Neural progenitor cell (in vitro differentiated cells): ENCODE measurements around the gene CARS2. TPM values are rescaled to one million over a fixed set of nuclear protein-coding genes. Genes with fewer than 3 reads are reported as not detected.

Experiments used
- DNase-seq: peaks from one replicate; pipeline ENCODE4 v3.0.0-alpha.2; 2016; ENCODE audit warnings: low spot score
- H2AFZ ChIP-seq: fragments of 200-600 bp; sonication (generic); replicated peaks from 2 replicates; pipeline ENCODE4 v1.6.1; 2016; ENCODE audit warnings: antibody characterized with exemption
- H3F3A ChIP-seq: fragments of 200-600 bp; sonication (generic); 2 replicates; pipeline ENCODE4 v1.6.1; 2016; ENCODE audit warnings: antibody characterized with exemption, low read depth
- H3K27ac ChIP-seq: fragments of 200-600 bp; sonication (generic); 2 replicates; pipeline ENCODE4 v1.5.1; 2016; ENCODE audit warnings: mild to moderate bottlenecking
- H3K27me3 ChIP-seq: fragments of 200-600 bp; sonication (generic); 2 replicates; pipeline ENCODE4 v1.6.1; 2016; ENCODE audit warnings: mild to moderate bottlenecking, moderate library complexity
- H3K36me3 ChIP-seq: fragments of 200-600 bp; sonication (generic); 2 replicates; pipeline ENCODE4 v1.5.1; 2016
- H3K4me1 ChIP-seq: fragments of 200-600 bp; sonication (generic); 2 replicates; pipeline ENCODE4 v1.6.1; 2016; ENCODE audit warnings: mixed run types
- H3K4me2 ChIP-seq: fragments of 200-600 bp; sonication (generic); 2 replicates; pipeline ENCODE4 v1.6.1; 2016
- H3K4me3 ChIP-seq: fragments of 200-600 bp; sonication (generic); 2 replicates; pipeline ENCODE4 v1.5.1; 2016
- H3K79me2 ChIP-seq: fragments of 200-600 bp; sonication (generic); 2 replicates; pipeline ENCODE4 v1.6.1; 2016; ENCODE audit warnings: low read depth
- H3K9ac ChIP-seq: fragments of 200-600 bp; sonication (generic); 2 replicates; pipeline ENCODE4 v1.6.1; 2016
- H3K9me3 ChIP-seq: fragments of 200-600 bp; sonication (generic); 2 replicates; pipeline ENCODE4 v1.5.1; 2016; ENCODE audit warnings: low read depth
- H4K20me1 ChIP-seq: fragments of 200-600 bp; sonication (generic); 2 replicates; pipeline ENCODE4 v1.6.1; 2016; ENCODE audit warnings: low read depth
- H3K27ac Mint-ChIP-seq: 3 replicates; pipeline ENCODE4 v1.8.0; 2021; ENCODE audit warnings: mixed read lengths
- H3K27me3 Mint-ChIP-seq: 2 replicates; pipeline ENCODE4 v1.8.0; 2022; ENCODE audit warnings: low read depth, mild to moderate bottlenecking, inconsistent platforms, moderate library complexity, mixed read lengths; ENCODE audit not compliant: insufficient read depth
- H3K36me3 Mint-ChIP-seq: 3 replicates; pipeline ENCODE4 v1.8.0; 2021; ENCODE audit warnings: mixed read lengths
- H3K4me1 Mint-ChIP-seq: 3 replicates; pipeline ENCODE4 v1.8.0; 2021; ENCODE audit warnings: mixed read lengths
- H3K4me3 Mint-ChIP-seq: 3 replicates; pipeline ENCODE4 v1.8.0; 2021; ENCODE audit warnings: mild to moderate bottlenecking, moderate library complexity, mixed read lengths
- H3K9me3 Mint-ChIP-seq: 3 replicates; pipeline ENCODE4 v1.8.0; 2020; ENCODE audit warnings: mixed read lengths
- CTCF ChIP-seq: fragments of 200-600 bp; sonication (generic); IDR thresholded peaks from 2 replicates; pipeline ENCODE4 v1.5.1; 2017; ENCODE audit warnings: antibody characterized with exemption, mild to moderate bottlenecking
- EZH2 ChIP-seq: fragments of 200-600 bp; sonication (generic); IDR thresholded peaks from 2 replicates; pipeline ENCODE4 v1.6.1; 2017; ENCODE audit warnings: antibody characterized with exemption, mild to moderate bottlenecking, moderate library complexity
- EZH2phosphoT487 ChIP-seq: fragments of 200-600 bp; sonication (generic); IDR thresholded peaks from 2 replicates; pipeline ENCODE4 v1.6.1; 2017; ENCODE audit warnings: antibody characterized with exemption
- total RNA-seq: library from RNA; depleted of rRNA; stranded (reverse); fragments of >200 nt; gene quantifications from 2 replicates; pipeline ENCODE4 v1.2.3, GENCODE V29; 2015; ENCODE audit warnings: low replicate concordance

Gene CARS2
- total RNA-seq, 1 donor from 2014 or later = 50.0 TPM

- Histone ChIP-seq H4K20me1 (no peaks in the 10 kb centered on the region), H2AFZ (no peak overlapping the region), H3F3A (peaks cover 10% of the 10 kb centered on the region), H3K9me3 (no peaks in the 10 kb centered on the region), H3K4me1 (peaks cover 10% of the 10 kb centered on the region), H3K27me3 (no peaks in the 10 kb centered on the region), H3K4me3 (no peak overlapping the region), H3K4me2 (no peak overlapping the region), H3K27ac (no peak overlapping the region), H3K9ac (no peak overlapping the region), H3K79me2 (no peaks in the 10 kb centered on the region), H3K36me3 (peaks cover 3% of the 10 kb centered on the region)
- Mint-ChIP-seq H3K36me3 (peaks cover 30% of the 10 kb centered on the region), H3K27ac (no peak overlapping the region), H3K9me3 (peaks cover under 1% of the 10 kb centered on the region), H3K27me3 (peaks cover 2% of the 10 kb centered on the region), H3K4me3 (no peak overlapping the region), H3K4me1 (peaks cover 14% of the 10 kb centered on the region)
- TF ChIP-seq CTCF = no peak
- no peak for TF ChIP-seq EZH2
- TF ChIP-seq EZH2phosphoT487 = no peak
- DNase-seq = no peak
Measured at GRCh38 chr13:110652764-110653163, 53.2 kb downstream of the CARS2 start.

- peaks cover 14% of the 10 kb centered on the region for H3K4me1 Mint-ChIP-seq
- no peak for DNase-seq
- Histone ChIP-seq H3K27me3 (no peaks in the 10 kb centered on the region), H3K4me1 (peaks cover 10% of the 10 kb centered on the region), H3K4me3 (no peak overlapping the region), H2AFZ (no peak overlapping the region), H4K20me1 (no peaks in the 10 kb centered on the region), H3F3A (peaks cover 10% of the 10 kb centered on the region), H3K9me3 (no peaks in the 10 kb centered on the region), H3K9ac (no peak overlapping the region), H3K79me2 (no peaks in the 10 kb centered on the region), H3K36me3 (no peaks in the 10 kb centered on the region), H3K27ac (no peak overlapping the region), H3K4me2 (no peak overlapping the region)
- H3K36me3 Mint-ChIP-seq = peaks cover 29% of the 10 kb centered on the region
- H3K9me3 Mint-ChIP-seq = no peaks in the 10 kb centered on the region
- TF ChIP-seq EZH2phosphoT487 (no peak), EZH2 (no peak), CTCF (no peak)
- peaks cover 2% of the 10 kb centered on the region for H3K27me3 Mint-ChIP-seq
- no peak overlapping the region for H3K27ac Mint-ChIP-seq
- no peak overlapping the region for H3K4me3 Mint-ChIP-seq
Measured at GRCh38 chr13:110652231-110652730, 53.6 kb downstream of the CARS2 start.

- Histone ChIP-seq H3K4me2 (no peak overlapping the region), H3K4me3 (no peak overlapping the region), H3K36me3 (no peaks in the 10 kb centered on the region), H3K4me1 (peaks cover 10% of the 10 kb centered on the region), H3F3A (peaks cover 10% of the 10 kb centered on the region), H3K9ac (no peak overlapping the region), H2AFZ (no peak overlapping the region), H3K9me3 (no peaks in the 10 kb centered on the region), H3K27me3 (no peaks in the 10 kb centered on the region), H4K20me1 (no peaks in the 10 kb centered on the region), H3K79me2 (no peaks in the 10 kb centered on the region), H3K27ac (no peak overlapping the region)
- Mint-ChIP-seq H3K27ac (no peak overlapping the region), H3K9me3 (no peaks in the 10 kb centered on the region), H3K27me3 (peaks cover 2% of the 10 kb centered on the region), H3K4me1 (peaks cover 14% of the 10 kb centered on the region), H3K36me3 (peaks cover 26% of the 10 kb centered on the region), H3K4me3 (no peak overlapping the region)
- TF ChIP-seq CTCF (no peak), EZH2phosphoT487 (no peak), EZH2 (no peak)
- DNase-seq = no peak
Measured at GRCh38 chr13:110651726-110652230, 54.1 kb downstream of the CARS2 start.
